Measurements from ENCODE around the gene HMG20B.
"Not testable (repeated sequence)": the region's sequence is repeated elsewhere in the genome, so short reads cannot be mapped to it uniquely, and the experiment has no call there.

The HMG20B gene

DNA sequence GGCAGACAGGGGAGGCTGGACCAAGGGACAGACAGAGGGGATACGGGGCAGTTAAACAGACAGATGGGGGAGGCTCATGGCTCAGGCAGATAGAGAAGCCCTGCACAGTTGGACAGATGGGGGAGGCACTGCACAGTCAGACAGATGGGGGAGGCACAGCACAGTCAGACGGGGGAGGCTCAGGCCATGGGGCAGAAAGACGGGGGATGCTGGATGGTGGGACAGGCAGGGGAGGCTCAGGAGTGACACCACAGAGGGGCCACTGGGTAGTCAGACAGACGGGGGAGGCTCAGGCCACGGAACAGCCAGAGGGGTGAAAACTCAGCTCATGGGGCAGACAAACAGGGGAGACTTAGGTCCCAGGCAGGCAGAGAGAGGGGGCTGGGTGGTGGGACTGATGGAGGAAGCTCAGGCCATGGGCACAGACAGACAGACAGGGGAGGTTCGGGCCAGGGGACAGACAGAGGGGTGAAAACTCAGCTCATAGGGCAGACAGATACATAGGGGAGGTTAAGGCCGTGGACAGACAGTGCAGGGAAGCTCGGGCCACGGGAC lies 16.2 kb upstream of the HMG20B start:
- no peak for DNase-seq (ENCODE audit: low read depth in 3 of 3)

DNA sequence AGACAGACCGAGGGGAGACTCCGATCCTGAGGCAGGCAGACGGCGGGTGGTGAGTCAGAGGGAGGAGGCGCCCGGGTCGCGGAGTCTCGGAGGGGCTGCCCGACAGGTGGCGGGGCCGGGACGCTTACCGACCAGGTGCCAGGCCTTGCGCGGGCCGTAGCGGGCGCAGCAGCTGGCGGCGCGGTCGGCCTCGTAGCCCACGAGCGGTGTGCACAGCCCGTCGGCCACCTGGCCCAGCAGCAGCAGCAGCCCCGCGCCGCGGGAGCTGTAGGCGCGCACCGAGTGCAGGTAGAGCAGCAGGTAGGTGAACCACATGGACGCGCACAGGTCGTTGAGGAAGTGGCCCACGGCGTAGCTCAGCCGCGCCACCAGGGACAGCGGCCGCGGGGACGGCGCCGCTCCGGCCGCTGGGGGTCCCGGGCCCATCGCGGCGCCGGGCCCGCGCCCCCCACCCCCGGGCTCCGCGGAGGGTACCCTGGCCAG lies 15.7 kb upstream of the HMG20B start:
- peak; percentile 40 to 64 (median 51) for DNase-seq (ENCODE audit: low read depth in 3 of 3)

DNA sequence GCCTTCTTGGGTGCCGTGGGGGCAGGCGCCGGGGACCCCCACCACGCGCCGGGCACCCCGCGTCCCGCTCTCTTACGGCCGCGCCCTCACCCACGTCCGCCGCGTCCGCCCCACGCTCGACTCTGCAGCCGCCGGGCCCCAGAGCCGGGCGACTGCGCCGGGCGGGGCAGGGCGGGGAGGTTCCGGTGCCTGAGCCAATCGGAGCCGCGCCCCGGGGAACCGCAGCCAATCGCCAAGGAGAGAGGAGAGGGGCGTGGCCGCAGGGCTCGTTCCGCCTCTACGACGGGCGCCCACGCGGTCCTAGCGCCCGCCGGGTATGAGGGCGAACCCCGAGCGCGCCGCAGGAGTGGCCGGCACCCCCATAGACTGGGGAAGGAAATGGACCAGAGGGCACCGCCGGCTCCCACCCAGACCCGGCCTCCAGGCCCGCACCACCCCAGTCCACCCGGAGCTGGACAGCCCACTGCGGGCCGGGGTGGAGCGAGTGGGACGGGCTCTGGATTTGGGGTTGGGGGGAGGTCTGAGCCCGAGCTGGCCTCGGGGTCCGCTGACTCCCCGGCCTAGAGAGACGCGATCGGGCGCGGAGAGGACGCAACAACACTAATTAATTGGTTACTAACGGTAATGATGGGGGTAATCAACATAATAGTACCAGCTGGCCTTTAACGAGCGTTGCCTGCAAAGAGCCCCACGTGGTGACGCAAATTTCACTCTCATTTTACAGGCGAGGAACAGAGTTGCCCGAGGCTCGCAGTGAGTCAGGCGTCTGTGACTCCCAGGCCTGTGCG lies 15.1 kb upstream of the HMG20B start, which contains the start of gene MFSD12:
TSS of gene MFSD12 (minus strand) at position 126 of the 788 bp plus-strand sequence. CDS start 183 bp downstream, outside the sequence.
- peak; percentile 90 to 96 (median 94) for DNase-seq (ENCODE audit: low read depth in 3 of 3)

DNA sequence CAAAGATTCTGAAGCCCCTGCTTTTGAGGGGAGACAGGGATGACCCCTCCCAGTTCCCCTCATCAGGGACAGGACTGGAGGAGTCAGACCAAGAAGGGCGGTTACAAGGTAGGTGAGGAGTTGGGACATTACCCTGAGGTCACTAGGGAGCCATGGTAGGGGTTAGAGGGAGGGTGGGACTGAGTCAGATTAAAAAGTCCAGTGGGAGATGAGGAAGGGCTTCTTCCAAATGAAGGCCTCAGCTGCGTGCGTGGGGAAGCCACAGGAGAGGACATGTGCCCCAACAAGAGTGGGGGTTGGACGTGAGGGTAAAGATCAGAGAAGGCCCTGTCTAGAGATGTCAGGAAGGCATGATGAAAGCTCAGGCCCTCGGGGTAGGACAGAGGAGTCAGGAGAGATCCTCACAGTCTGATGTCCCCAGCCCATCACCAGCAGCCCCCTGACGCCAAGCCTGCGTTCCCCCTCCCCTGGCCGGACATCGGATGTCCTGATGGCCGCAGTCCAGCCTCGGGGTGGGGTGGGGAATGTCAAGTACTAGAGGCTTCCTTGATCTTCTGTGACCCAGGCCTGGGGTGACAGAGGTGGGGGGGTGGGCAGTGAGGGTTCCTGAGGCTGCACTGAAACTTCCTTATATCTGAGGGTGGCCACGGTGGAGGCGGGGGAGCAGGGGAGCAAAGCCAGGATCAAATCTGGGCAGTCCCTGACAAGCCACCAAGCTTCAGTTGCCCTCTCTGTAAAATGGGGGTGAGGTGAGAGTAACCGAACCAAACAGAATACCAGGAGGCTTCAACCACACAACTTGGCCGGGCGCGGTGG lies 8.8 kb upstream of the HMG20B start:
- DNase-seq (ENCODE audit: low read depth in 3 of 3), result no peak

DNA sequence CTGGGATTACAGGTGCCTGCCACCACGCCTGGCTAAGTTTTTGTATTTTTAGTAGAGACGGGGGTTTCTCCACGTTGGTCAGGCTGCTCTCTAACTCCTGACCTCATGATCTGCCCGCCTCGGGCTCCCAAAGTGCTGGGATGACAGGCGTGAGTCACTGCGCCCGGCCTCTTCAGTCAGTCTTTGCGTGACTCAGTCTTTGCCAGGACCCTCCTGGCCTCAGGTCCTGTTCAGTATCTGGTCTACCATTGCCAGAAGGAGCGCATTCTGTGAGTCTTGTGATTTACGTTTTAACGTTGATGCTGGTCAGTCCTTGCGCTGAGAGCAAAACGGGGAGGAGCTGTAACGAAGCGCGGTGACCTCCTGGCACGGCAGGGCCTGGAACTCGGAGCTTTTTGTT lies 7.6 kb upstream of the HMG20B start:
- DNase-seq (ENCODE audit: low read depth in 3 of 3), result no peak

DNA sequence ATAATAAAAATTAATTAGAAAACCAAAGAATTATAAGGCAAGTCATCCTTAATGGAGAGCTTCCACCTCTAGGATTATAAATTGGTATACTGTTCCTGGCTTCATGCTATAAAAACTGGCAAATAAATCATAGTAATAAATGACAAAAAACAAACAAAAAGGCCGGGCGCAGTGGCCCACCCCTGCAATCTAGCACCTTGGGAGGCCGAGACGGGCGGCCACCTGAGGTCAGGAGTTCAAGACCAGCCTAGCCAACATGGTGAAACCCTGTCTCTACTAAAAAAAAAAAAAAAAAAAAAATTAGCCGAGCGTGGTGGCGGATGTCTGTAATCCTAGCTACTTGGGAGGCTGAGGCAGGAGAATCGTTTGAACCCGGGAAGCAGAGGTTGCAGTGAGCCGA lies 2.7 kb upstream of the HMG20B start:
- DNase-seq (ENCODE audit: low read depth in 3 of 3), result not testable (repeated sequence)

DNA sequence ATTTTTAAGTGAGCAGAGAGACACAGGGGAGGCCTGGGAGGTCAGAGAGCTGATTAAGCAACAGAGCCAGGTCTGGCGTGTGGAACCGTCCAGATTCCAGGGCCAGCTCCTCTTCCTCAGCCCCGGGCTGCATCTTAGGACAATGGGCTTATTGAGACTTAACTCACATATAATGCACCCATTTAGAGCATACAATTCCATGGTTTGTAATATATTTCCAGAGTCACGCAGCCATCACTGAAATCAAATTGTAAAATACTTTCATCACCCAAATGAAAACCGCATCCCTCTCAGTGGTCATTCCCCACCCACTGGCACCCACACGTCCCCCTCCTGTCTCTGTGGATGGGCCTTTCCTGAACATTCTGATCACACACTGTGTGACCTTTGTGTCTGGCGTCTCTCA lies 2.1 kb upstream of the HMG20B start:
- no peak for DNase-seq (ENCODE audit: low read depth in 3 of 3)

DNA sequence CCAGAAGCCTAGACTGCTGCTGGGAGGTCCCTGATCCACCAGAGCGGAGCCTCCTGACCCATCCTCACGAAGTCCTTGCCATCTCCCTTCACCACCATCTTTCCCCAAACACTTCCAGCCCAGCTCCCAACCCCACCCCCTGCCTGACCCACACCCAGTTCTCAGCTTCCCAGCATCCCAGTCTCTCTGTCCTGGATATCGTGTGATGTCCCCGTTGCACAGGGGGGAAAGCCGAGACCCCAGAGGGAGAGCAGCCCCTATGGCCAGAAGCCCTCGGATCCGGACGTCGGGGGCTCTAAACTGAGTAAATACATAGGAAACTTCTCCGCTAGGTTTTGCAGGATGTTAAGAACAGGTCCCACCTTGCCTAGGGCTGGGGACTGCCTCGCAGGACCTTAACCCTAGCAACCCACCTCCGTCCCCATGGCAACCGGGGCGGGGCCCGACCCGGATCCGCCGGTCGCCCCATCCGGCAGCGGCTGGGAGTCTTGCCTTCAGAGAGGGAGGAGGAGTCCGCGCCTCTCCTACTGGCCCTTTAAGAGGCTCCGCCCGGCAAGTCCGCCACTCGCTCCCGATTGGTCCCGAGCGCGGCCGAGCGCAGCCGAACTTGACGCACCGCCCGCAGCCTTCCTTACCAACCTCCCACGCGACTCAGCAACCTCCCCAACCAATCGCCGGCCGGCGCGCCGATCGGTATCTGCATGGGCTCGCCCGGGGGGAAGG lies 451 bp upstream of the HMG20B start:
- peak; percentile 98 to 99 (median 98) for DNase-seq (ENCODE audit: low read depth in 3 of 3)

DNA sequence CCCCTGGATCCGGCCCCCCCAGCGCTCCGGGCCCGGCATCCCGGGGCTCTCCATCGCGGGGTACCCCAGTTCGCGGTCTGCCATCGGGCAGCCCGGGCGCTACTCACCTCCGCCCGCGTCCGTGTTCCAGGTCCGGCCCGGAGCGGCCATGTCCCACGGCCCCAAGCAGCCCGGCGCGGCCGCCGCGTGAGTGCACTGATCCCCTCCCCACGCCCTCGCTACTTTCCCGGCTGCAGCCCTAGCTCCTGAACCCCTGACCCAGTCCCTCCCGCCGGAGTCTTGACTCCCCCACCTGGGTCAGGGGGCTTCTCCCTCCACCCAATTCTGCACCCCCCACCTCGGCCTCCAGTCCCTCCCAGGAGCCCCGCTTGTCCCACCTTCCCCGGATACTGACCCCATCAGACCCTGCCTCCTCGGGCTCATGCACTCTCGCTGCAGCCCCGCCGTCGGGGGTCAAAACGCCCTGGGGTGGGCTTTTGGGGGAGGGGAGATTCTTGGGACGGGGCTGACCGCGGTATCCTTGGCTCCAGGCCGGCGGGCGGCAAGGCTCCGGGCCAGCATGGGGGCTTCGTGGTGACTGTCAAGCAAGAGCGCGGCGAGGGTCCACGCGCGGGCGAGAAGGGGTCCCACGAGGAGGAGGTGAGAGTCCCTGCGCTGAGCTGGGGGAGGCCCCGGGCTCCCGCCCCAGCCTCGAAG lies 566 bp downstream of the HMG20B start:
- DNase-seq (ENCODE audit: low read depth in 3 of 3), result no peak

DNA sequence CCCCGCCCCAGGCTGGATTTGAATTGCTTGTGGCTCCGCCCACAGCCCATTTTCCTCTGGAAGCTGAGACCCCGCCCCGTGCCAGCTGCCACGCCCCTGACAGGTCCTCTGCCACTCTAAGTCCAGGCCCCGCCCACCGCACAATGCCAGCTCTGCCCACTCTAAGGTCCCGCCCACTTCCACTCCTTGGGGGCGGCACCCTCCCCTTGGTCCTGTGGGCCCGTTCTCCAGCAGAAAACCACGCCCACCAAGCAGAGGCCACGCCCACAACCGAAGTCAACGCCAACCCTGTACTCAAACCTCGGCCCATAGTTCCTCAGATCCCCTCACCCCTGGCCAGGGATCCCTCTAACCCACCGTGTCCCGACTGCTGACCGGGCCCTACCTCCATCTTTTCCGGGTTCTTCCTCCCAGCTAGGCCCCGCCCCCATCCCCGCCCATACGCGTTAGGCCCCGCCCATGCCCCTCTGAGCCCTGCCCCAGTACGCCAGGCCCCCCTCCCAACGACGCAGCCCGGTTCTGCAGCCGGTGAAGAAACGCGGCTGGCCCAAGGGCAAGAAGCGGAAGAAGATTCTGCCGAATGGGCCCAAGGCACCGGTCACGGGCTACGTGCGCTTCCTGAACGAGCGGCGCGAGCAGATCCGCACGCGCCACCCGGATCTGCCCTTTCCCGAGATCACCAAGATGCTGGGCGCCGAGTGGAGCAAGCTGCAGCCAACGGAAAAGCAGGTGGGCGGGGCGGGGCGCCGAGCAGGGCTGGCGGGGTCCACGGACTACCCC lies 1.3 kb downstream of the HMG20B start:
- peak; percentile 60 to 91 (median 67) for DNase-seq (ENCODE audit: low read depth in 3 of 3)

DNA sequence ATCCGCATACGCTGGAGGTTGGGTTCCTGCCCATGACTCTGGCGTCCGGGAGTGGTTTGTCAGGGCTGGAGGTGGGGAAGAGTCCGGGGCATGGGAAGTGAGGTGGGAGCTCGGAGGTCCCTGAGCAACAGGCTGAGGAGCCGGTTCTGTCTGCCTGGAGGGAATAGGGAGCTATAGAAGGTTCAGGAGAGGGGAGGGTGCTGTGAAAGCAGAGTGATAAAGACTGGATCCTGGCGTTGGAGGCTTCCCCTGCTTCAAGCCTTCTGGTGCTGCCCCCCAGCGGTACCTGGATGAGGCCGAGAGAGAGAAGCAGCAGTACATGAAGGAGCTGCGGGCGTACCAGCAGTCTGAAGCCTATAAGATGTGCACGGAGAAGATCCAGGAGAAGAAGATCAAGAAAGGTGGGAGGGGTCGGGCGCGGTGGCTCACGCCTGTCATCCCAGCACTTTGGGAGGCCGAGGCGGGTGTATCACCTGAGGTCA lies 2.6 kb downstream of the HMG20B start:
- DNase-seq (ENCODE audit: low read depth in 3 of 3), result no peak

DNA sequence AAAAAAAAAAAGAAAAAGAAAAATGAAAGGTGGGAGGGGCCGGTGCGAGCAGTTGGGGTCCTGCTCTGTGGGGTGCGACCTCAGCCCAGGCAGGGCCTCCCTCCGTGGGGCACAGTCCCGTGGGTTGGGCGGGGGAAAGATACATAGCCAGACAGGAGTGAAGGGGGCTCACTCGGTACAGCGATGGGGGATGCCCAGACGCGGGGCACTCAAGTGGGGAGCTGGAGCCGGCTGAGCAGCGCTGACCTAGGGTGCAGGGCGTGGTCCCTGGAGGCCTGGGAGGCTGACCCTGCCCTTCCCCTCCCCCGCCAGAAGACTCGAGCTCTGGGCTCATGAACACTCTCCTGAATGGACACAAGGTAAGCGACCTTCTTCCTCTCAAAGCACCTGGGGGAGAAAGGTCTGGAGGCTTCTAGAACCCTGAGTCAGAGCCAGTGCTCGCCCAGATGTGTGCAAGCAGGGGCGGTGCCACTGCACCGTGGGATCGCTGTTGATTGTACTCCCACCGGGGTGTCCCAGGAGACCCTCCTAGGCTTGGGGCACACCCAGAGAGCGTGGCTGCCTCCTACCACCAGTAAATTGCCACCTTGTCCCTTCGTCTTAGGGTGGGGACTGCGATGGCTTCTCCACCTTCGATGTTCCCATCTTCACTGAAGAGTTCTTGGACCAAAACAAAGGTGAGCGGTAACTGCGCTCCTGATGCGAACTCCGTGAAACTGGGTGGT lies 3.4 kb downstream of the HMG20B start:
- DNase-seq (ENCODE audit: low read depth in 3 of 3), result no peak

DNA sequence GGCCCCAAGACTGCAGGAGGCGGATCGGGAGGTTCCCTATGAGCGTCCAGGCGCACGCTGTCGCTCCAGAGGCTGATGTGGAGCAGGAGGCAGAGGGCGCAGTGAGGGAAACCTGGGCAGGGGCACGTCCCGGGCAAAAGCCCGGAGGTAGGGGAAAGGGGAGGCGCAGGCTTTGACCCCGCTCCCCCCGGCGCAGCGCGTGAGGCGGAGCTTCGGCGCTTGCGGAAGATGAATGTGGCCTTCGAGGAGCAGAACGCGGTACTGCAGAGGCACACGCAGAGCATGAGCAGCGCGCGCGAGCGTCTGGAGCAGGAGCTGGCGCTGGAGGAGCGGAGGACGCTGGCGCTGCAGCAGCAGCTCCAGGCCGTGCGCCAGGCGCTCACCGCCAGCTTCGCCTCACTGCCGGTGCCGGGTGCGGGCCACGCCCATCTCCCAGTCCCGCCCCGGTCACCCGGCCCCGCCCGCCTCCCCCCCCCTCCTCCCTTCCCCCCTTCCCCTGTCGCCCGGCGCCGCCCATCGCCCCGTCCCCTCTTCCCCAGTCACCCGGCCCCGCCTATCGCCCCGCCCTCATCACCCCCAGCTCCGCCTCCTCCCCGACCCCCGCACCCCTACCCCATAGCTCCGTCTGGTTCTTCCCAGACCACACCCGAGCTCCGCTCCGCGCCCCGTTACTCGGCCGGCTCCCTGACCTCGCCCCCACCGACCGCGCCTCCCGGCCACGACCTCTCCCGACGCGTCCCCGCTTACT lies 4.1 kb downstream of the HMG20B start:
- DNase-seq (ENCODE audit: low read depth in 3 of 3), result no peak

DNA sequence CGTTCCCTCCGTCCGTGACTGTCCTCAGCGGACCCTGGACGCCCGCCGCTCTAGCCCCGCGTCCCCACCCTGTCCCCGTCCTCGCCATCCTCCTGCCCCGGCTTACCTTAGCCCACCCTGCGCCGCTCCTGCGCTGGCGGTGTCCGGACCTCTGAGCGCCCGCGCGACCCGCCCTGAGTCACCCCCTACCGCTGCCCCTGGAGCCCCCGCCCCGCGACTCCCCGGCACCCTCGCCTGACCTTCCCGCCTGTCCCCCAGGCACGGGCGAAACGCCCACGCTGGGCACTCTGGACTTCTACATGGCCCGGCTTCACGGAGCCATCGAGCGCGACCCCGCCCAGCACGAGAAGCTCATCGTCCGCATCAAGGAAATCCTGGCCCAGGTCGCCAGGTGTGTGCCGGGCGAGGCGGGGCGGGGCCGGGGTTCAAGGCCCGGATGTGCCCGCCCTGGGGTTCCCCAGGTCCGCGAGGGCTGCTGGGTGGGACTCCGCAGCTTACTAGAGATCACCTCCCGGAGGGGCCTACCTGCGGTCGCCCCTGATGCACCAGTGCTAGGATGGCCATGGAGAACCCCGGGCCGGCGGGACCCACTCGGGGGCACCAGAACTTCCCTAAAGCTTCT lies 5.1 kb downstream of the HMG20B start:
- DNase-seq (ENCODE audit: low read depth in 3 of 3), result no peak

DNA sequence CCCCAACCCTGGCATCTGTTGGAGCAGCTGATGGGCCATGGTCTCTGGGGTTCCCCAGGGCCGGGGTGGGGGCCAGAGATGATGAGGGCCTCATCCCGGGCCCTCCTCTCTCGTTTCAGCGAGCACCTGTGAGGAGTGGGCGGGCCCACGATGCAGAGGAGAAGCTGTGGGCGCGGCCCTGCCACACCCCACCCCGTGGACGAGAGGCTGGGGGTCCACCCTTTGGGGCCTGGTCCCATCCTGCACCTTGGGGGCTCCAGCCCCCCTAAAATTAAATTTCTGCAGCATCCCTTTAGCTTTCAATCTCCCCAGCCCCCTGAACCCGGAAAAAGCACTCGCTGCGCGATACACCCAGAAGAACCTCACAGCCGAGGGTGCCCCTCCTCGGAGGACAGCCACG lies 5.6 kb downstream of the HMG20B start:
- no peak for DNase-seq (ENCODE audit: low read depth in 3 of 3)

DNA sequence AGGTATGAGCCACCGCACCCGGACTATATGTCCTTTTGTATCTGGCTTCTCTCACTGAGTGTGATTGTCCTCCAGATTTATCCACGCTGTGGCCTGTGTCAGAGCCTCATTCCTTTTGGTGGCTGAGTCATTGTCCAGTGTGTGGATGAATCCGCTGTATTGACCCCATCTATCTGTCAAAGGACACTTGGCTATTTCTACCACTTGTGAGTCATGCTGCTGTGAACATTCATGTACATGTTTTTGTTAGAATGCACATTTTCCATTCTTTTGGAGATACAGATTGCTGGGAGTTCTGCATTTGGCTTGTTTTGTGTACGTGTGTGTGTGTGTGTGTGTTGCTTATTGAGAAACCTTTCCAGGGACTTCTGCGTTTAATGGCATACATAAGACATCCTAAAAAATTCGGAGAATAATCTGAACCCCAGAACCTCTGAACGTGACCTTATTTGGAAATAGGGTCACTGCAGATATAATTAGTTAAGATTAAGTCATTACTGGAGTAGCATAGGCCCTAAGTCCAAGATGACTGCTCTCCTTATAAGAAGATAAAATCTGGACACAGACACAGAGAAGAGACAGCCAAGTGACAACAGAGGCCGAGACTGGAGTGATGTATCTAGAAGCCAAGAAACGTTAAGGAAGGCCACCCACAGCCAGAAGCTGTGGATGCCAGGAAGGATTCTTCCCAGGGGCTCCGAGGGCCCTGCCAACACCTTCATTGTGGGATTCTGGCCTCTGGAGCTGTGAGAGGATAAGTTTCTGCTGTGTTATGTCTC lies 7.6 kb downstream of the HMG20B start:
- no peak for DNase-seq (ENCODE audit: low read depth in 3 of 3)

DNA sequence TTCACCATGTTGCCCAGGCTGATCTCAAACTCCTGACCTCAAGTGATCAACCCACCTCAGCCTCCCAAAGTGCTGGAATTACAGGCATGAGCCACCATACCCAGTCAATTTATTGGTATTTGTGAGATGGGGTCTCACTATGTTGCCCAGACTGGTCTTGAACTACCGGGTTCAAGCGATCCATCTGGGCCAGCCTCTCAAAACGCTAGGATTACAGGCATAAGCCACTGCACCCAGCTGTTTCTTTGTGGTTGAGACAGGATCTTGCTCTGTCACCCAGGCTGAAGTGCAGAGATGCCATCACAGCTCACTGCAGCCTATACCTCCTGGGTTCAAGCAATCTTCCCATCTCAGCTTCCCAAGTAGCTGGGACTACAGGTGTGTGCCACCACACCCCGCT lies 9.0 kb downstream of the HMG20B start:
- DNase-seq (ENCODE audit: low read depth in 3 of 3), result not testable (repeated sequence)

All from stimulated activated CD4-positive, alpha-beta T cell treated with anti-CD3 and anti-CD28 coated beads, TNF-alpha, amount 100 ng/mL, for 24 hours (primary cell).